HFFc6 (cell line): Measurements from ENCODE around the gene TPMT. TPM values are rescaled to one million over a fixed set of nuclear protein-coding genes. Genes with fewer than 3 reads are reported as not detected.
A peak's percentile ranks its signal among the peaks of the same experiment; 100 is the strongest.

ENCODE experiments used
- DNase-seq: peaks from one replicate; pipeline ENCODE4 v3.0.0-alpha.2; 2018
- H3K27ac Mint-ChIP-seq: 2 replicates; pipeline ENCODE4 v1.8.0; 2020; ENCODE audit warnings: mild to moderate bottlenecking, mixed read lengths
- H3K27me3 Mint-ChIP-seq: 2 replicates; pipeline ENCODE4 v1.8.0; 2021; ENCODE audit warnings: mild to moderate bottlenecking, moderate library complexity, mixed read lengths; ENCODE audit not compliant: insufficient read depth
- H3K36me3 Mint-ChIP-seq: 2 replicates; pipeline ENCODE4 v1.8.0; 2021; ENCODE audit warnings: low read depth, mixed read lengths
- H3K4me1 Mint-ChIP-seq: 2 replicates; pipeline ENCODE4 v1.8.0; 2020; ENCODE audit warnings: low read depth, mixed read lengths
- H3K4me3 Mint-ChIP-seq: 2 replicates; pipeline ENCODE4 v1.8.0; 2020; ENCODE audit warnings: mild to moderate bottlenecking, moderate library complexity, mixed read lengths
- H3K9me3 Mint-ChIP-seq: 2 replicates; pipeline ENCODE4 v1.8.0; 2020; ENCODE audit warnings: mild to moderate bottlenecking, mixed read lengths
- CTCF ChIP-seq: fragments of 200-600 bp; sonication (generic); IDR thresholded peaks from 2 replicates; pipeline ENCODE4 v1.5.0; 2021; ENCODE audit warnings: antibody characterized with exemption, mild to moderate bottlenecking
- total RNA-seq, 6 experiments: library from RNA; stranded (reverse); fragmentation: NEBNext Ultra II Directional; extraction: Animal tissue kit (Norgen Biotek cat#: 25700); gene quantifications; 2 replicates in 1 of 6; 3 replicates in 5 of 6; pipeline ENCODE4 v1.2.3, GENCODE V29; 2021

The TPMT gene
- total RNA-seq, 6 experiments from 2014 or later = 15.5 to 23.1 (median 21.2) TPM

GRCh38 chr6:18126121-18126520 lies 28.8 kb downstream of the TPMT start:
- 0 out of 2 replicates have a peak, but pooled peaks cover 1% of the 10 kb centered on the region for H3K27me3 Mint-ChIP-seq
- TF ChIP-seq CTCF = no peak
- no peak for DNase-seq
- peak overlapping the region; percentile 25 for H3K4me3 Mint-ChIP-seq
- H3K36me3 Mint-ChIP-seq = no peaks in the 10 kb centered on the region; the same call in 1 of the 2 replicates
- H3K9me3 Mint-ChIP-seq = no peaks in the 10 kb centered on the region
- H3K4me1 Mint-ChIP-seq = peaks cover 30% of the 10 kb centered on the region
- H3K27ac Mint-ChIP-seq = no peak overlapping the region

- peak; percentile 92 for TF ChIP-seq CTCF
- DNase-seq = peak; percentile 69
- Mint-ChIP-seq H3K9me3 (no peaks in the 10 kb centered on the region), H3K27ac (peak within 1 kb of the TSS; percentile 88), H3K4me3 (peak within 1 kb of the TSS; percentile 86), H3K4me1 (peaks cover 42% of the 10 kb centered on the region), H3K27me3 (no peaks in the 10 kb centered on the region), H3K36me3 (no peaks in the 10 kb centered on the region)
These were observed 32.5 kb downstream of the TPMT start, which contains the start of gene NHLRC1 for GRCh38 chr6:18122128-18123093. TSS of gene NHLRC1 (minus strand) at chr6:18122677. CDS start at chr6:18122606, 71 bp downstream.

- peak overlapping the region; percentile 54; the same call in 1 of the 2 replicates for H3K4me3 Mint-ChIP-seq
- H3K27ac Mint-ChIP-seq = no peak overlapping the region
- no peak for DNase-seq
- H3K4me1 Mint-ChIP-seq = peaks cover 39% of the 10 kb centered on the region
- no peak for TF ChIP-seq CTCF
- H3K27me3 Mint-ChIP-seq = no peaks in the 10 kb centered on the region
- no peaks in the 10 kb centered on the region for H3K9me3 Mint-ChIP-seq
- no peaks in the 10 kb centered on the region for H3K36me3 Mint-ChIP-seq
These were observed 33.2 kb downstream of the TPMT start for GRCh38 chr6:18121580-18122127.

- H3K4me1 Mint-ChIP-seq = peaks cover 24% of the 10 kb centered on the region
- H3K27ac Mint-ChIP-seq = no peak overlapping the region
- H3K36me3 Mint-ChIP-seq = no peaks in the 10 kb centered on the region
- no peak for DNase-seq
- no peaks in the 10 kb centered on the region for H3K9me3 Mint-ChIP-seq
- no peak for TF ChIP-seq CTCF
- no peaks in the 10 kb centered on the region for H3K27me3 Mint-ChIP-seq
- H3K4me3 Mint-ChIP-seq = no peak overlapping the region
These were observed 35.6 kb downstream of the TPMT start for GRCh38 chr6:18119236-18119635.

- Mint-ChIP-seq H3K4me3 (no peak overlapping the region), H3K36me3 (no peaks in the 10 kb centered on the region), H3K9me3 (no peaks in the 10 kb centered on the region), H3K4me1 (peaks cover 24% of the 10 kb centered on the region), H3K27ac (no peak overlapping the region), H3K27me3 (no peaks in the 10 kb centered on the region)
- no peak for DNase-seq
- no peak for TF ChIP-seq CTCF
These were observed 36.5 kb downstream of the TPMT start for GRCh38 chr6:18118330-18118729.
